ENCODE results near the gene SLC6A15. TPM values are rescaled to one million over a fixed set of nuclear protein-coding genes. Genes with fewer than 3 reads are reported as not detected.

Gene SLC6A15
- total and polyA plus RNA-seq, 4 donors, result 11.0 to 50.8 (median 20.7) TPM

GRCh38 chr12:84813780-84814663, 98.6 kb downstream of the SLC6A15 start:
- no peak overlapping the region for H3K4me3 ChIP-seq (ENCODE audit: low read depth, low read length)
- H3K27me3 ChIP-seq (ENCODE audit: control insufficient read depth, insufficient read depth, low read length), result no peaks in the 10 kb centered on the region
- H3K36me3 ChIP-seq (ENCODE audit: control insufficient read depth, insufficient read depth, low read length), result no peaks in the 10 kb centered on the region
- no peaks in the 10 kb centered on the region for H3K9me3 ChIP-seq (ENCODE audit: control insufficient read depth, insufficient read depth, low read length)
- WGBS (ENCODE audit: insufficient coverage), result no CpG with 5 or more reads among the region's 1 CpG
- no peak overlapping the region for H3K27ac ChIP-seq (ENCODE audit: low read depth, low read length)
- DNase-seq (ENCODE audit: low read depth in 4 of 6, low spot score in 6 of 6), result no peak
- H3K4me1 ChIP-seq (ENCODE audit: control insufficient read depth, insufficient read depth, low read length), result no peaks in the 10 kb centered on the region

GRCh38 chr12:84811291-84811690, 101.3 kb downstream of the SLC6A15 start:
- H3K27me3 ChIP-seq (ENCODE audit: control insufficient read depth, insufficient read depth, low read length), result no peaks in the 10 kb centered on the region
- no peak overlapping the region for H3K27ac ChIP-seq (ENCODE audit: low read depth, low read length)
- H3K4me1 ChIP-seq (ENCODE audit: control insufficient read depth, insufficient read depth, low read length), result no peaks in the 10 kb centered on the region
- DNase-seq (ENCODE audit: low read depth in 4 of 6, low spot score in 6 of 6), result no peak
- no peaks in the 10 kb centered on the region for H3K36me3 ChIP-seq (ENCODE audit: control insufficient read depth, insufficient read depth, low read length)
- WGBS (ENCODE audit: insufficient coverage), result no CpG with 5 or more reads among the region's 3 CpGs
- no peaks in the 10 kb centered on the region for H3K9me3 ChIP-seq (ENCODE audit: control insufficient read depth, insufficient read depth, low read length)
- no peak overlapping the region for H3K4me3 ChIP-seq (ENCODE audit: low read depth, low read length)

DNA sequence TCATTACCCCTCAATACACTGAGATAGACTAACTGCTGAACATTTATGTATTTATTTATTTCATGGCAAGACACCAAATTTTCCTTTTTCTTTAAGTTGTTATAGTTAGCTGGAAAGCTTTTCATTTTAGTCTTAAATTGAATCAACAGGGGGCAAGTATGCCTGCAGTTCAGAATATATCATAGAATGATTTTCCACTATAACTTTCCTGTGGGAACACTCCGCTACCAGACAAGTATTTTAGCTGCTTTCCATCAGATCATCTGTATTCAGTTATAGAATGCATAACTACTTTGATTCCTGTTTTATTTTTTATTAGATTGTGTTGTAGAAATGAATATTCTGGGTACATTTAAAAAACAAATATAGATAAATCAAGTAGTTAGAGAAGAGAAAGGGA, 102.0 kb downstream of the SLC6A15 start:
- no CpG with 5 or more reads among the region's 1 CpG for WGBS (ENCODE audit: insufficient coverage)
- H3K9me3 ChIP-seq (ENCODE audit: control insufficient read depth, insufficient read depth, low read length), result no peaks in the 10 kb centered on the region
- no peaks in the 10 kb centered on the region for H3K4me1 ChIP-seq (ENCODE audit: control insufficient read depth, insufficient read depth, low read length)
- H3K4me3 ChIP-seq (ENCODE audit: low read depth, low read length), result no peak overlapping the region
- H3K36me3 ChIP-seq (ENCODE audit: control insufficient read depth, insufficient read depth, low read length), result no peaks in the 10 kb centered on the region
- no peak overlapping the region for H3K27ac ChIP-seq (ENCODE audit: low read depth, low read length)
- peak in 1 of 6 donors; percentile 66 for DNase-seq (ENCODE audit: low read depth in 4 of 6, low spot score in 6 of 6)
- H3K27me3 ChIP-seq (ENCODE audit: control insufficient read depth, insufficient read depth, low read length), result no peaks in the 10 kb centered on the region

Small RNAs within 50 kb of the gene (small RNA-seq; reads per million reads assigned to genes)
- gene AC128657.1 (ENCODE audit: low replicate concordance), result not detected

Other genes starting within 250 kb of the SLC6A15 start
- gene TSPAN19, start 123.5 kb upstream of the SLC6A15 start, total RNA-seq, result 1 to 10 TPM in 1 of 2 donors, under 1 TPM in 1; 0.66 to 1.1 TPM
- 1 to 10 TPM; 1.8 to 2.2 TPM for gene TSPAN19, start 123.5 kb upstream of the SLC6A15 start, polyA plus RNA-seq (ENCODE audit: insufficient read length in 2 of 2)
- 10 to 100 TPM in 1 of 2 donors, 1 to 10 TPM in 1; 8.8 to 18.0 TPM for gene LRRIQ1, start 123.6 kb upstream of the SLC6A15 start, total RNA-seq
- gene LRRIQ1, start 123.6 kb upstream of the SLC6A15 start, polyA plus RNA-seq (ENCODE audit: insufficient read length in 2 of 2), result 10 to 100 TPM in 1 of 2 donors, 1 to 10 TPM in 1; 5.6 to 12.0 TPM